ENCODE data around the gene CCK. TPM values are rescaled to one million over a fixed set of nuclear protein-coding genes. Genes with fewer than 3 reads are reported as not detected.
"Not testable (repeated sequence)": the region's sequence is repeated elsewhere in the genome, so short reads cannot be mapped to it uniquely, and the experiment has no call there.

CCK gene, protein sequence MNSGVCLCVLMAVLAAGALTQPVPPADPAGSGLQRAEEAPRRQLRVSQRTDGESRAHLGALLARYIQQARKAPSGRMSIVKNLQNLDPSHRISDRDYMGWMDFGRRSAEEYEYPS
- total RNA-seq = 0.24 TPM

- ATAC-seq = no peak
Measured at GRCh38 chr3:42266085-42266484, at the start of gene CCK. CCK (minus strand) TSS chr3:42266185; CDS start chr3:42263630, 2,555 bp downstream.

DNA sequence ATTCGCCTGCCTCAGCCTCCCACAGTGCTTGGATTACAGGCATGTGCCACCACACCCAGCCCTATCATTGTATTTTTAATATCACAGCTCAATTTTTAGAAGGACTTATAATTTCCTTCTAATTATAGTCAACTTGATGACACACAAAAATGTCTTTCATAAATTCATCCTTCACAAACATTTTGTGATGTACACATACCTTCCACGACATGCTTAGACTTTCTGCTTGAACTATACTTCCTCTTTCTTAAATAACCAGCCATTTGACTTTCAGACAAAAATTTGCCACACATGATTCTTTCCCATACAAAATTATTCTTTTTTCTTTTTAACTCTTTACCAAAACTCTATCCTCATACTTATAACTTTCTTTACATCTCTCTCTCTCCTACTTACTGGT, 48.4 kb upstream of the CCK start:
- no peak for ATAC-seq

- ATAC-seq = no peak
Measured at GRCh38 chr3:42308651-42309050, 42.7 kb upstream of the CCK start.

- no peak for ATAC-seq
Measured at GRCh38 chr3:42306499-42306898, 40.5 kb upstream of the CCK start.

DNA sequence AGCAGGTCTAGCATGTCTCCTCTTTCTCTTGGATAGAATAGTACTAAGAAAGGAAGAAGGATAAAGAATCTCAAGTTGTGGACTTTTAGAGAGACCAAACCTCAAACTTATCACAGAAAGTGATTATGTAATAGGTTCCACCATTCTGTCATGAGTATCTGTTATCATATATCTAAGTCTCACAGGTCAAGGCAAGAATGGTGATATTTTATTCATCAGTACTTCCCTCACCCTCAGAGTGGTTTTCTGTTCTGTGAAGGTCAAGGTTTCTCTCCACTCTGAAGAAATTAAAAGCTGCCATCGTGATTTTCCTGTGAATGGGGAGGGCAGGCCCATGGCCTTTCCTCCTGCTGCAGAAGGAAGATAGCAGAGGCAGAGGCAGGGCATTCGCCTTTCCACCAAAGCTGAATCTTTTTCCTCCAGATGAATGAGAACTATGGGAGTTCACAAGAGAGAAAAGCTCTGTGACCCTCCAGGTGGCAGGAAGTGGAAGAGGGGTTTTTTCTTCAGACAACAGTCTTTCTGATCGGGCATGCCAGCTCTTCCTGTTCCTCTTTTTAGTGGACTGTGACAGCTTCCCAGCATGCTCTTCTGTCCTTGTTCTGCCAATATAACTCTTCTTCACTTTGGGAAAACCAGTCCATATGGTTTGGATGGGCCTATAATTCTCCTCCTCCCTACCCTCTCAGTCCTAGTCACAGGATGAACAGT, 37.1 kb upstream of the CCK start:
- ATAC-seq = no peak

DNA sequence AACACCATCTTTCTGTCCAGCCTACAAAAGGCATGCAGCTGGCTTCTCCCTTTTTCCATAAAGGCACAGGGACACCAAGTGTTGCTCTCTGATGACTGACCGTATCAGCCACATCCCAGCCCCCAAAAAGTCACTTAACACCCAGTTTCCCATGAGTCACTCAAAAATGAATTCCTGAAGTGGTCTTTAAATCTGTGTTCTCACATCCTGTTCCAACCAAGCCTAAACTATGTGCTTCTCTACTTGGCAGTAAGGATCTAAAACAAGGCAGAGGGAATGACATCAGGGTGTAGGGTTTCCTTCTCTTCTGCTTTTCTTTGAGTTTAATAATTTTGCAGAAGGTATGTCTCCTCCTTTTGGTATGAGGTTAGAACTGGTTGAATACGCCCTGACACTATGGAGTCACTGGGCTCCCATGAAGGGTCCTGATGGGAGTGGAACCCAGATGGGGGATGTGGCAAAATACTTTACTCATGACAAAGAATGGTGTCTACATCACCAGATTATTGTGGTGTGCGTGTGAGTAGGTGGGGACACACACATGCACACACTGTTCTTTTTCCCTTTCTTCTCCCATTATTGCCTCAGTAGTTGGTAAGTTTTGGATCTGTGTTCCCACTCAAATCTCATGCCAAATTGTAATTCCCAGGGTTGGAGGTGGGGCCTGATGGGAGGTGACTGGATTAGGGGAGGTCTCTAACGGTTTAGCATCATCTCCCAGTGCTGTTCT, 35.6 kb upstream of the CCK start:
- ATAC-seq = no peak

- no peak for ATAC-seq
Measured at GRCh38 chr3:42300778-42301177, 34.8 kb upstream of the CCK start.

GRCh38 chr3:42300013-42300412, 34.0 kb upstream of the CCK start:
- peak; percentile 50 for ATAC-seq

DNA sequence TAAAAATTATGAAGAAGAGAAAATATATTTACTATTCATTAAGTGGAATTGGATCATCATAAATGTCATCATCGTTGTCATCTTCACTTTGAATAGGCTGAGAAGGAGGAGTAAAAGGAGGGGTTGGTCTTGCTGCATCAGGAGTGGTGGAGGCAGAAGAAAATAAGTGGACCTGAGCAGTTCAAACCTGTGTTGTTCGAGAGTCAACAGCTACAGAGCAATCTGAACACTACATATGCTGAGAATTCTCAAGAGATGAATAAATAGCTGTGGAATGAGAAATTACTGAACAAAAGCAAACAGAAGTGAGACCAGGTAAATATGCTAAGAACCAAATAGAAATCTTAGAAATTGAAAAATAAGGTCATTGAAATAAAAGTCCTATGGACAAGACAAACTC, 32.3 kb upstream of the CCK start:
- ATAC-seq = no peak

GRCh38 chr3:42292009-42292408, 26.0 kb upstream of the CCK start:
- no peak for ATAC-seq

DNA sequence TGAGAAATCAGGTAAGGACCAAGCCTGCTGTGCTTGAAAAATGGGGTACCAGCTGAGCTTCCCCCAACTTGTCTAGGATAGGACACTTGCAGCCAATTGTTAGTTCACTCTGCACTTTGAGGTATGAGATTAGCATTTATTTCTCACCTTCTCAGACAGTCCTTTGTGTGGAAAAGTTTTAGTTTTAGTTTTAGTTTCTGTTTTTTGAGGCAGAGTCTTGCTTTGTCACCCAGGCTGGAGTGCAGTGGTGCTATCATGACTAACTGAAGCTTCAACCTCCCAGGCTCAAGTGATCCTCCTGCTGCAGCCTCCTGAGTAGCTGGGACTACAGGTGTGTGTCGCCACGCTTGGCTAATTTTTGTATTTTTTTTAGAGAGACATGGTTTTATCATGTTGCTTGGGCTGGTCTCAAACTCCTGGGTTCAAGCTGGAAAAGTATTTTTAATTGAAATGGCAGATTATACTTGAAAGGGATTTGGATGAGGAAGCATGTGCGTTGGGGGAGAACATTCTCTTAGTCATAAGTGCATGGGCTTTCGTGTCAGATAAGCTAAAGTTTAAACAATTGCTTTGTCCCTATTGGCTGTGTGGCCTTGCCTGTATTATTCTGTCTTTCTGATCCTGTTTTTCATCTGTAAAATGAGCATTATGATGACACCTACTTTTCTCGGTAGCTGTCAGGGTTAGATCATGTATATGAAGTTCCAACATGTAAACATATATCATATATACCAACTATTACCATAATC, 25.2 kb upstream of the CCK start:
- no peak for ATAC-seq

DNA sequence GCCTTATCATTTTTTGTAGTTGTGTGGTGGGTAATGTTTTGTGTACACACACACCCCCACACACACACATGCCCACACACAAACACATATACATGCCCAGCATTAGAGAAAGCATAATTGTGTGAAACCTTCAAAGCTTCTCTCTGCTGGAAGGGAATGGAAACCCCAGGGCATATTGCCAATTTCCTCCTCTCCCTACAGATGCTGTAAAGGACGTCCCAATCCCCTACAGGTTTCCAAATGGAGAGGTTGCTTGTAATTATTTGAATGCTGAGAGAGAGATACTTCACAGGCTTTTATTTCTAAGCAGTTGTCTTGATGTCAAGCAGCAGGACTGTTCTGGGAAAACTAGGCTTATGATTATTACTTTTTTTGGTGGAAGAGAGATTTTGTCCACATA, 23.0 kb upstream of the CCK start:
- ATAC-seq = no peak

- no peak for ATAC-seq
Measured at GRCh38 chr3:42288385-42288784, 22.4 kb upstream of the CCK start.

DNA sequence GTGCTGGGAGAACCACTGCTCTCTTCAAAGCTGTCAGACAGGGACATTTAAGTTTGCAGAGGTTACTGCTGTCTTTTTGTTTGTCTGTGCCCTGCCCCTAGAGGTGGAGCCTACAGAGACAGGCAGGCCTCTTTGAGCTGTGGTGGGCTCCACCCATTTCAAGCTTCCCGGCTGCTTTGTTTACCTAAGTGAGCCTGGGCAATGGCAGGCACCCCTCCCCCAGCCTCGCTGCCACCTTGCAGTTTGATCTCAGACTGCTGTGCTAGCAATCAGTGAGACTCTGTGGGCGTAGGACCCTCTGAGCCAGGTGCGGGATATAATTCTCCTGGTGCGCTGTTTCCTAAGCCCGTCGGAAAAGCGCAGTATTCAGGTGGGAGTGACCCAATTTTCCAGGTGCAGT, 21.4 kb upstream of the CCK start:
- ATAC-seq = not testable (repeated sequence)

GRCh38 chr3:42277676-42278075, 11.7 kb upstream of the CCK start:
- no peak for ATAC-seq

DNA sequence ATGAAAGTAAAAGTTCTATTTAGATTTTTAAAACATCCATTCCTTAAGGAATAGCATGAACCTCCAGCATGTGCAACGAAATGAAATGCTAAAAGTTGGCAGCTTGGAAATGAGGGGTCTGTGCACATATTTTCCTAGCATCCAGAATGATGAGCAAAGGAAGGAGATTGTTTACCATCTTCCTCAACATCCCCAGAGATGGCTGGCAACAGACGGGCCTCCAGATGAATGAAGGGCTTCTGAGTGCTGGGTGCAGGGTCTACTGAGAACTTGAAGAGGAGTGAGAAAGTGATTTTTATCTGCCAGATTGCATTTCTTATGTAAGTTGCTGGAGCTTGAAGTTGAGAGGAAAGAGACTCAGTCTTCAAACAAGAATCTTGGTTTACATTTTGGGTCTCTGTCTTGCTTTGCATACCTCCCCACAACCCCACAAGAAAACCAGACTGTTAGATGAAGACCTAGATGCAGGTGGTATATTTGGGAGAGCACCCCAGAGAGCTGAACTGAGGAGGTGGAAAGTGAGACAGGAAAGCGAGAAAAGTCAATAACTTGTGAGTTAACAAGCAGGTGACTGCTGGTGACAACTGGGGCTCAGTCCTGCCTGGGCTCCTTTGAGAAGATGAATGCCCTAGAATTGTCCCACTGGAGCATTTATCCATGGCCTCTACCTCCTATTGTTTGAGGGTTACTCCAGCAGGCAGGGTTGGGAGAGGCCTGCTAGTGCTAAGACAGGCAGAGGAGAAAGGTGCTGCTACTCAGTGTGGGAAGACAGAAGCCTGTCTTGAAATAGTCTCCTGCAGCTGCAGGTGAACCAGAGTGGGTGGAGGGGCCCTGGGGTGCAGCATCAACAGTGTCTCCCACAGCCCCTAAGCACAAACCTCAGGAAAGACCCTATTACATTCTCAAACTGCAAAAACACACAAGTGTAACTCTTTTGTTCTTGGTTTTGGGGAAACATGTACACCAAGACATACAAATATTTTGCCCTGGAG, 10.5 kb upstream of the CCK start:
- no peak for ATAC-seq

GRCh38 chr3:42275217-42275616, 9.2 kb upstream of the CCK start:
- no peak for ATAC-seq

GRCh38 chr3:42274266-42274665, 8.3 kb upstream of the CCK start:
- ATAC-seq = no peak

GRCh38 chr3:42273361-42273760, 7.4 kb upstream of the CCK start:
- no peak for ATAC-seq

DNA sequence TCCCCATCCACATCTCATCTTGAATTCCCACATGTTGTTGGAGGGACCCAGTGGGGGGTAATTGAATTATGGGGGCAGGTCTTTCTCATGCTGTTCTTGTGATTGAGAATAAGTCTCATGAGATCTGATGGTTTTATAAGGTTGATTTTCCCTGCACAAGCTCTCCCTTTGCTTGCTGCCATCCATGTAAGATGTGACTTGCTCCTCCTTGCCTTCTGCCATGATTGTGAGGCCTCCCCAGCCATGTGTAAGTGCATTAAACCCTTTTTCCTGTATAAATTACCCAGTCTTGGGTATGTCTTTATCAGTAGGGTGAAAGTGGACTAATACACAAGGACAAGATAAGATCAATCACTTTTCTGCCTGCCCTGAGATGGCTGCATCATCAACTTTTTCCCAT, 5.8 kb upstream of the CCK start:
- ATAC-seq = no peak

GRCh38 chr3:42270561-42270960, 4.6 kb upstream of the CCK start:
- no peak for ATAC-seq

DNA sequence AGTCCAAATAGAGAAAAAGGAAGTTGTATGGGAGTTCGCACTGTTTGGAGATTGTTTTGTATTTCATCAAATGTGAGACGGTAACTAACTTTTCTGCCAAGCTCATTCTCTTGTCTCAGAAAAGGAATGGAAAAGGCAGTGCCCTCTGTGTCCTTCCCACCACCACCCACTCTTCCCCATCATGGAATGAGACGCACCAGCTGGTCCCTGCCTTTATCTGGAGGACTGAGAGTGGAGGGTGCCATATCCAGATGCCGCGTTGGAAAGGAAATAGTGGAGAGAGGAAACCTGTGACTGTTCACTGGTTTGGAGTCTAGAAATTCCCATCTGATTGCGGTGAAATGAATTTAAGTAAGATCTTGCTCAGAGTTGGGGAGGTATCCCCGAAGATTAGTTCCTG, 3.7 kb upstream of the CCK start:
- no peak for ATAC-seq

Measured in esophagus mucosa (tissue), 1 donor.